MCF 10A (cell line): ENCODE measurements around the gene SRPX2. TPM values are rescaled to one million over a fixed set of nuclear protein-coding genes. Genes with fewer than 3 reads are reported as not detected.

Source experiments
- BruUV-seq: library from RNA; stranded (reverse); fragments of 400-500 nt; replicated peaks from 2 replicates; lab custom pipeline; 2021; lab: Mats Ljungman, UMichigan
- CTCF ChIA-PET: fragments of 300-600 bp; sonication (Branson Sonifier 250); formaldehyde crosslinking; extraction: SDS; loops from one replicate; lab custom pipeline; 2021; ENCODE audit warnings: antibody characterized with exemption, inconsistent platforms; lab: Yijun Ruan, JAX
- POLR2A ChIA-PET: fragments of 300-600, 350-650 bp; sonication (Branson Sonifier 250); formaldehyde crosslinking; extraction: SDS; loops from one replicate; lab custom pipeline; 2020; ENCODE audit warnings: antibody characterized with exemption, inconsistent platforms; lab: Yijun Ruan, JAX
- DNase-seq: peaks from one replicate; pipeline ENCODE4 v3.0.0-alpha.2; 2018; ENCODE audit not compliant: unreplicated experiment
- H3K27ac Mint-ChIP-seq: one replicate; pipeline ENCODE4 v1.8.0; 2022; ENCODE audit warnings: mild to moderate bottlenecking, low read depth, mixed read lengths; ENCODE audit not compliant: unreplicated experiment
- H3K27me3 Mint-ChIP-seq: one replicate; pipeline ENCODE4 v1.8.0; 2022; ENCODE audit warnings: mixed read lengths; ENCODE audit not compliant: insufficient read depth, unreplicated experiment
- H3K36me3 Mint-ChIP-seq: one replicate; pipeline ENCODE4 v1.8.0; 2022; ENCODE audit warnings: mild to moderate bottlenecking, moderate library complexity, mixed read lengths; ENCODE audit not compliant: insufficient read depth, unreplicated experiment
- H3K4me1 Mint-ChIP-seq: one replicate; pipeline ENCODE4 v1.8.0; 2022; ENCODE audit warnings: mixed read lengths; ENCODE audit not compliant: insufficient read depth, unreplicated experiment
- H3K4me3 Mint-ChIP-seq: one replicate; pipeline ENCODE4 v1.8.0; 2022; ENCODE audit warnings: mild to moderate bottlenecking, moderate library complexity, mixed read lengths; ENCODE audit not compliant: unreplicated experiment
- H3K9me3 Mint-ChIP-seq: one replicate; pipeline ENCODE4 v1.8.0; 2022; ENCODE audit warnings: mixed read lengths; ENCODE audit not compliant: unreplicated experiment
- intact Hi-C: fragments of 100-400 bp; cut with micrococcal nuclease; formaldehyde crosslinking; loops from 2 replicates; pipeline ENCODE4 v1.14.1; 2022
- total RNA-seq: library from RNA; stranded (reverse); gene quantifications from 2 replicates; pipeline ENCODE4 v1.2.3, GENCODE V29; 2022
- TF ChIP-seq, protein P1 (sequence below): fragments of 200-600 bp; IDR thresholded peaks from one replicate; pipeline ENCODE4 v1.8.0; 2022; ENCODE audit warnings: antibody characterized with exemption, mild to moderate bottlenecking; ENCODE audit not compliant: unreplicated experiment

SRPX2 gene
- total RNA-seq, 1 experiment from 2014 or later = 4.7 TPM

DNA sequence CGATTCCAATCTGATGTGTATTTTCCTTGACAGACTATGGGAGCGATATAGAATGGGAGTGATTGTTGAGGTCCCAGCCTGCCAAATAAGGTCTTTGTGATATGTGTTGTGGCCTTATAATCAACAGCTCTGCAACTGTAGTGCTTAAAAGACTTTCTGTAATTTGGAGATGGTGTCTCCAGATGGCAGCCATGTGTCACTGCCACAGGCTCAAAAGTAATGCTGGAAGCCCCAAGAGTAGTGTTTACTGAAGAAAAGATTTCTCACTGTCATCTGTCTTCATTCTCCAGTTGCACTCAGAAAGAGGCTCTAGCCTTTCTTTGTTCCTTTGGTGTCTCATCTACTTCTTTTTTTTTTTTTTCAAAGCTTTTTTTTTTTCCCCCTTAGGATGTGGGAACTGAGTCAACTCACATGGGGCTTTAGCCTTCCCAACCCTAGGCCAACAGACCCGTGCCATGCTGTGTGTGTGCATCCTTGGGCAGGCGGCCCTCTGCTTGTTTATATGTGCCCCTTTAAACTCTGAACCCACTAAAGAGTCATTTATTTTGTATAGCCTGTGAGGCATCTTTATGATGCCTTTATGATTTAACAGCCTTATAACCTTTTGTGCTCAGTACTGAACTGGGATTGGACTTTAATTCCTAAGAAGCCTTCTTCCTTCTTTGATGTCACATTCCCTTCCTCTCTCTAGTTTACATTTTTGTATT is 15.6 kb downstream of the SRPX2 start:
- POLR2A ChIA-PET = no interaction called here
- H3K27ac Mint-ChIP-seq = no peak overlapping the region
- no TSS peak for BruUV-seq

DNA sequence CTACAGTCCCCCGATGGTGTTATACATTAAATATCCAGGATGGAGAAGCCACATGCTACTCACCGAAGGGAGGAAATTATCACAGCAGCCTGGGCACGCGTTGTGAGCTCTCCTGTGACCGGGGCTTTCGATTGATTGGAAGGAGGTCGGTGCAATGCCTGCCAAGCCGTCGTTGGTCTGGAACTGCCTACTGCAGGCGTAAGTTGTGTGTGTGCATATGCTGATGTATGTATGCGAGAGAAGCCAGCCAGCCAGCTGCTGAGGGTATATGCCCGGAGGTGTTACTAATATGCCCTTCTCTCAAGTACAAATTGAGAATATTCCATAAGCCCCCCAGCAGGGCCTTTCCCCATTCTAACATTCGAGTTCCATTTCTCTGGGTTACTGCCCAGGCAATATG is 18.2 kb downstream of the SRPX2 start:
- ChIA-PET CTCF (interaction anchor here (0.6 to 2.9 kb wide), 6 partner anchors 8 to 131 kb away, joined by 3 to 28 read pairs (median 4); no protein-coding TSS in a partner anchor), POLR2A (interaction anchor here (1.0 to 2.7 kb wide), 2 partner anchors 8 to 18 kb away, joined by 3 to 9 read pairs; partner anchors contain the start of gene SRPX2)
- Mint-ChIP-seq H3K27me3 (peaks cover 84% of the 10 kb centered on the region), H3K4me1 (no peaks in the 10 kb centered on the region), H3K27ac (no peak overlapping the region), H3K4me3 (no peak overlapping the region), H3K9me3 (no peaks in the 10 kb centered on the region), H3K36me3 (peaks cover 7% of the 10 kb centered on the region)
- no peak for DNase-seq
- intact Hi-C loops = no loop called here
- BruUV-seq = no TSS peak
- TF ChIP-seq, protein P1, sequence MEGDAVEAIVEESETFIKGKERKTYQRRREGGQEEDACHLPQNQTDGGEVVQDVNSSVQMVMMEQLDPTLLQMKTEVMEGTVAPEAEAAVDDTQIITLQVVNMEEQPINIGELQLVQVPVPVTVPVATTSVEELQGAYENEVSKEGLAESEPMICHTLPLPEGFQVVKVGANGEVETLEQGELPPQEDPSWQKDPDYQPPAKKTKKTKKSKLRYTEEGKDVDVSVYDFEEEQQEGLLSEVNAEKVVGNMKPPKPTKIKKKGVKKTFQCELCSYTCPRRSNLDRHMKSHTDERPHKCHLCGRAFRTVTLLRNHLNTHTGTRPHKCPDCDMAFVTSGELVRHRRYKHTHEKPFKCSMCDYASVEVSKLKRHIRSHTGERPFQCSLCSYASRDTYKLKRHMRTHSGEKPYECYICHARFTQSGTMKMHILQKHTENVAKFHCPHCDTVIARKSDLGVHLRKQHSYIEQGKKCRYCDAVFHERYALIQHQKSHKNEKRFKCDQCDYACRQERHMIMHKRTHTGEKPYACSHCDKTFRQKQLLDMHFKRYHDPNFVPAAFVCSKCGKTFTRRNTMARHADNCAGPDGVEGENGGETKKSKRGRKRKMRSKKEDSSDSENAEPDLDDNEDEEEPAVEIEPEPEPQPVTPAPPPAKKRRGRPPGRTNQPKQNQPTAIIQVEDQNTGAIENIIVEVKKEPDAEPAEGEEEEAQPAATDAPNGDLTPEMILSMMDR = no peak

More for the DNA sequence above, 15.6 kb downstream of the SRPX2 start:
- Mint-ChIP-seq H3K9me3 (no peaks in the 10 kb centered on the region), H3K36me3 (peaks cover 7% of the 10 kb centered on the region), H3K4me1 (no peaks in the 10 kb centered on the region), H3K4me3 (no peak overlapping the region), H3K27me3 (peaks cover 64% of the 10 kb centered on the region)
- TF ChIP-seq, protein P1 = no peak
- intact Hi-C loops = no loop called here
- no peak for DNase-seq
- CTCF ChIA-PET = interaction anchor here (1.1 kb wide), 1 partner anchor 10 kb away, joined by 3 read pairs; no protein-coding TSS in a partner anchor

DNA sequence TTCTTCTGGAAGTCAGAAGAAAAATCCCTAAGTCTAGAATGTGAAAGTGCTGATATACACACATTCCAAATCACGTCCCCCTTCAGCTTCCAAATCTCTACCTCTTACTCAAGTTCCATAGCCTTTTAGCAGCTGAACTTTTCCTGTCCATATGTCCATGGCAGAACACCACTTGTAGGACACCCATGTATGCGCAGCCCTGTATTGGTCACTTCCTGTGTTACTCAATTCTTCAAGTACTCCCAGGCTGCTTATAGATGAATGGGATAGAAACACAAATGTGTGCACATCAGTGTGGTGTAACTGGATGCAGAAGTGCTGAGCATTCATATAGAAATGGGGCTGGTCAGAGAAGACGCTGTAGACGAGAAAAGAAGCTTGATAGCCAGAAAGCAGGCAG is 18.8 kb downstream of the SRPX2 start:
- TF ChIP-seq, protein P1 = no peak
- peaks cover 7% of the 10 kb centered on the region for H3K36me3 Mint-ChIP-seq
- CTCF ChIA-PET = interaction anchor here (0.8 to 2.9 kb wide), 7 partner anchors 8 to 151 kb away, joined by 3 to 28 read pairs (median 4); partner anchors contain the start of gene TSPAN6

DNA sequence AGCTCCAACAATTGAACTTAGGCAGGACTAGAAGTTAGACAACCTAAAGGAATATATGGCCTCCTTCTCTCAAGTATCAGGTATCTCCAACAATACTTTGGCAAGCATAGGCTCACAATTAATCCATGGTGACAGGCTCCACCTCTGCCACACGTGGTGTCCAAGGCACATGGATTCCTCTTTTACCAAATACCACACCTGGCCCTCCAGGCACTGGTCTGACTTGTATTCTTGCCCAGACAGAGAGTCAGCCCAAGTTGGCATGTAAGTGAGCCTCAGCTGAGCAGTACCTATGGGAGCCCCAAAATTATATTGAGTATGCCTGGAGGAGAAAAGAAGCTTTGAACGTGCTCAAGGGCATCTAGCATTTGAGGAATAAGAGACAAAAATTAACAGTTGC is 19.6 kb downstream of the SRPX2 start:
- Mint-ChIP-seq H3K9me3 (no peaks in the 10 kb centered on the region), H3K4me1 (no peaks in the 10 kb centered on the region), H3K27ac (no peak overlapping the region), H3K36me3 (peaks cover 7% of the 10 kb centered on the region), H3K4me3 (no peak overlapping the region), H3K27me3 (peaks cover 85% of the 10 kb centered on the region)
- CTCF ChIA-PET = interaction anchor here (0.8 to 2.9 kb wide), 7 partner anchors 8 to 152 kb away, joined by 3 to 28 read pairs (median 4); partner anchors contain the start of gene TSPAN6
- POLR2A ChIA-PET = interaction anchor here (0.7 to 2.7 kb wide), 3 partner anchors 17 to 21 kb away, joined by 3 to 9 read pairs (median 3); partner anchors contain the start of gene SRPX2
- no TSS peak for BruUV-seq
- peak; percentile 26 for DNase-seq
- intact Hi-C loops = no loop called here
- TF ChIP-seq, protein P1 = no peak

More for the DNA sequence above, 18.8 kb downstream of the SRPX2 start:
- intact Hi-C loops = no loop called here
- Mint-ChIP-seq H3K9me3 (no peaks in the 10 kb centered on the region), H3K27ac (no peak overlapping the region), H3K27me3 (peaks cover 87% of the 10 kb centered on the region), H3K4me3 (no peak overlapping the region), H3K4me1 (no peaks in the 10 kb centered on the region)
- POLR2A ChIA-PET = interaction anchor here (1.0 to 2.7 kb wide), 2 partner anchors 8 to 19 kb away, joined by 3 to 9 read pairs; partner anchors contain the start of gene SRPX2
- peak; percentile 56 for DNase-seq
- no TSS peak for BruUV-seq
